Panc1 (cell line): Measurements from ENCODE around the gene TRIM37.

Experiments used
- POLR2AphosphoS5 ChIP-seq: IDR thresholded peaks from 2 replicates; pipeline ENCODE4 v1.6.1; 2012; ENCODE audit warnings: mild to moderate bottlenecking, low read depth, low read length, moderate library complexity
- TCF7L2 ChIP-seq: IDR thresholded peaks from 2 replicates; pipeline ENCODE4 v1.6.1; 2011; ENCODE audit warnings: mild to moderate bottlenecking, low read depth, low read length, inconsistent platforms
- TF ChIP-seq, protein P1 (sequence below): fragments of 450-650 bp; IDR thresholded peaks from 2 replicates; pipeline ENCODE4 v1.5.1; 2017; ENCODE audit warnings: mild to moderate bottlenecking

DNA sequence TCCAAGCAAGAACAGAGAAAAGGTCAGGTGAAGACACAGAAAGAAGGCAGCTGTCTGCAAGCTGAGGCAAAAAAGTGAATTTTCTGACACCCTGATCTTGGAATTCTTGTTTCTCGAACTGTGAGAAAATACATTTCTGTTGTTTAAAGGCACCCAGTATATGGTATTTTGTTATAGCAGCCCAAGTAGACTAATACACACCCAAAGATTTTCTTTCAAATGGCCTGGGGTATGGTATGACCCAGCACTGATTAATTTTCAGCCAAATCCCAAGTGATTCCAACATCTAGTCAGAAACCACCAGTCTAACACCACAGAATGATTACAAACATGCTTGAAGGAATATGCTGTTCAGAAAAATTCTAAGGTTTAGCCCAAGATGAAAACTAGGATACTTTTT is 36.8 kb downstream of the TRIM37 start:
- TF ChIP-seq POLR2AphosphoS5 = no peak
- TF ChIP-seq, protein P1, sequence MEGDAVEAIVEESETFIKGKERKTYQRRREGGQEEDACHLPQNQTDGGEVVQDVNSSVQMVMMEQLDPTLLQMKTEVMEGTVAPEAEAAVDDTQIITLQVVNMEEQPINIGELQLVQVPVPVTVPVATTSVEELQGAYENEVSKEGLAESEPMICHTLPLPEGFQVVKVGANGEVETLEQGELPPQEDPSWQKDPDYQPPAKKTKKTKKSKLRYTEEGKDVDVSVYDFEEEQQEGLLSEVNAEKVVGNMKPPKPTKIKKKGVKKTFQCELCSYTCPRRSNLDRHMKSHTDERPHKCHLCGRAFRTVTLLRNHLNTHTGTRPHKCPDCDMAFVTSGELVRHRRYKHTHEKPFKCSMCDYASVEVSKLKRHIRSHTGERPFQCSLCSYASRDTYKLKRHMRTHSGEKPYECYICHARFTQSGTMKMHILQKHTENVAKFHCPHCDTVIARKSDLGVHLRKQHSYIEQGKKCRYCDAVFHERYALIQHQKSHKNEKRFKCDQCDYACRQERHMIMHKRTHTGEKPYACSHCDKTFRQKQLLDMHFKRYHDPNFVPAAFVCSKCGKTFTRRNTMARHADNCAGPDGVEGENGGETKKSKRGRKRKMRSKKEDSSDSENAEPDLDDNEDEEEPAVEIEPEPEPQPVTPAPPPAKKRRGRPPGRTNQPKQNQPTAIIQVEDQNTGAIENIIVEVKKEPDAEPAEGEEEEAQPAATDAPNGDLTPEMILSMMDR = no peak
- no peak for TF ChIP-seq TCF7L2
